NCI-H748 (cell line): ENCODE data around the gene CHMP3.
"Not testable (repeated sequence)": the region's sequence is repeated elsewhere in the genome, so short reads cannot be mapped to it uniquely, and the experiment has no call there.

Experiments used
- DNase-seq: peaks from one replicate; lab custom pipeline; 2025; ENCODE audit not compliant: unreplicated experiment; lab: John Stamatoyannopoulos, UW

Gene CHMP3

DNA sequence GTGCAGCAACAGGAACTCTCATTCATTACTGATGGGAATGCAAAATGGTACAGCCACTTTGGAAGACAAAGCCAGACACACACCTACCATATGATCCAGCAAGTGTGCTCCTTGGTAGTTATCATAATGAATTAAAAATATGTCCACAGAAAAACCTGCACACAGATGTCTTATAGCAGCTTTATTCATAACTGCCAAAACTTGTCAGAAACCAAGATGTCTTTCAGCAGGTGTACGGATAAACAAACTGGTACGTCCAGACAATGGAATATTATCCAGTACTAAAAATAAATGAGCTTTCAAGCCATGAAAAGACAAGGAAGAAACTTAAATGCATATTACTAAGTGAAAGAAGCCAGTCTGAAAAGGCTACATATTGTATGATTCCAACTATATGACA is 50.4 kb downstream of the CHMP3 start:
- no peak for DNase-seq

- DNase-seq: peak; percentile 38
Measured at GRCh38 chr2:86512034-86512433, 51.2 kb downstream of the CHMP3 start.

DNA sequence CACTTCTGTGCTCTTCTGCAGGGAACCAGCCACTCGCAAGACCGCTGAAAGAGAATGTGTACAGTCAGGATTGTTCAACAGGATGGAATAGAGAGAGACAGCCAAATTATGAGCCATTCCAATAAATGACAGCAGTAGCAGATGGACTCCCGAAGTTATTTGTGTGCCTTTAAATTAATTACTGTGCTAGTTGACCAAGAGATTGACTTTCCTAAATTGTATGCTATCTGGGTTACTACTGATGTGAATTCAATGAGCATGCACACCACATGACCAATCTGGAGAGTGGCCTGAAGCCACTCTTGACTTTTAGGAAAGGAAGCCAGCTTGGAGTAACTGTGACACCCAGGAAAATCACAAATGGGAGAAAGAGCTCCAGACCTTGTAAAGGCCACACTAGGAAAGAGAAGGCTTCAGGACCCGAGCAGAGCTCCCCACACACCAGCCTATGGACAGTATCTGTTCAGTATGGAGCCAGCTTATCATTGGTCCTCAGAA is 52.8 kb downstream of the CHMP3 start:
- no peak for DNase-seq

GRCh38 chr2:86507600-86507999 is 55.6 kb downstream of the CHMP3 start:
- DNase-seq: no peak

DNA sequence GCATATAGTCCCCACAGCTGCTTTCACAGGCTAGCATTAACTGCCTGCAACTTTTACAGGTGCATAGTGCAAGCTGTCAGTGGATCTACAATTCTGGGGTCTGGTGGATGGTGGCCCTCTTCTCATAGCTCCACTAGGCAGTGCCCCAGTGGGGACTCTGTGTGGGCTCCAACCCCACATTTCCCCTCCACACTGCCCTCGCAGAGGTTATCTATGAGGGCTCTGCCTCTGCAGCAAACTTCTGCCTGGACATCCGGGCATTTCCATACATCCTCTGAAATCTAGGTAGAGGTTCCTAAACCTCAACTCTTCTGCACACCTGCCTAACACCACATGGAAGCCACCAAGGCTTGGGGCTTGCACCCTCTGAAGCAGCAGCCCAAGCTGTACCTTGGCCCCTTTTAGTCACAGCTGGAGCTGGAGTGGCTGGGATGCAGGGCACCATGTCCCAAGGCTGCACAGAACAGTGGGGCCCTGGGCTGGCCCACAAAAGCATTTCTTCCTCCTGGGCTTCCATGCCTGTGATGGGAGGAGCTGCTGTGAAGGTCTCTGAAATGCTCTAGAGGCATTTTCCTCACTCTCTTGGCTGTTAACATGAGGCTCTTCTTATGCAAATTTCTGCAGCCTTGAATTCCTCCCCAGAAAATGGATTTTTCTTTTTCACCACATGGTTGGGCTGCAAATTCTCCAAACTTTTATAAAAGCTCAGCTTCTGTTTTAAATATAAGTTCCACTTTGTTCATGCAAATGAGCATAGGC is 62.7 kb downstream of the CHMP3 start:
- no peak for DNase-seq

DNA sequence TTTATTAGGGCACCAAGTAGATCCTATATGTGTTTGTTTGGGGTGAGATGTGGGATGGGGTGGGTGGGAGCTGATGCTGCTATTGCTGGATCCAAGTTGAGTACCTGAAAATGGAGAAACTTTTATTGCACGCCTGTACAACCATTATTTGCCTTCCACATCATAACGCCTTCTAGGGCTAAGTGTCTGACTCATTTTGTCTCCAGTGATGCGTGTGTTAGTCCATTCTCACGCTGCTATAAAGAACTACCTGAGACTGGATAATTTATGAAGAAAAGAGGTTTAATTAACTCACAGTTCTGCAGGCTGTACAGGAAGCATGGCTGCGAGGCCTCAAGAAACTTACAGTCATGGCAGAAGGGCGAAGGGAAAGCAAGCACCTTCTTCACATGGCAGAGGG is 63.9 kb downstream of the CHMP3 start:
- no peak for DNase-seq

DNA sequence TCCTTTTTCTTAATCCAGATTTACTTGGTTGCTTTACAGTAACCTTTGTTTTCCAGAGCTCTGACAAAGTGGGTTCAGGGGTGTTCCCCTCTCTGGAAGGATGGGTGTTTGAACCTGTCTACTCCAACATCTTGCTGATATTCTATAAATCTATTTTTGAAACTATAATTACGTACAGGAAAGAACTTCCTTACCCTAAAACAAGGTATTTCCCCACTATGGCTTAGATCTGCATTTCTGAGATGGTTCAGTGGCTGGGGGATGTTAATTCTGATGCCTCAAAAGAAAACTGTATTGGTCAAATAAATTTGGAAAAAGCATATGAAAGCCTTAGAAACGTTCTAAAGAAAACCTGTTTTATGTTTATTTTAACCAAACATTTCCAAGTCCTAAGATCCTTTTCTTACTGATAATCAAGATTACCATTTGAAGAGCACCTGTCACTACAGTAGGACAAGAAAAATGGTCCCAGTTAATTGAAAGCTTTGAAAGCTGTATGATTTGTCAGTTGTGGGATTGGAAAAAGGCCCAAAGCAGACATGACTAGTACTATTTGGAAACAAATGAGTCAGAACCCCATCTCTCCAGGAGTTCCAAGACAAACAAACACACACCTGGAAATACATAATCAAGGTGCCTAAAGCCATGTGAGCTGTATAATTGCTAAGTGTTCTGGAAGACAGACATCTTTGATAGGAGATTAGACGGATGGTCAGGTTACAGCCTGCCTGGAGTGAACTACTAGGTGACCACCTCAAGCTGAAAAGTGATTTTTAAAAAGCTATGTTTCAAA is 64.6 kb downstream of the CHMP3 start:
- DNase-seq: no peak

GRCh38 chr2:86496391-86496790 is 66.9 kb downstream of the CHMP3 start:
- not testable (repeated sequence) for DNase-seq

GRCh38 chr2:86492048-86492453 is 71.2 kb downstream of the CHMP3 start:
- no peak for DNase-seq

DNA sequence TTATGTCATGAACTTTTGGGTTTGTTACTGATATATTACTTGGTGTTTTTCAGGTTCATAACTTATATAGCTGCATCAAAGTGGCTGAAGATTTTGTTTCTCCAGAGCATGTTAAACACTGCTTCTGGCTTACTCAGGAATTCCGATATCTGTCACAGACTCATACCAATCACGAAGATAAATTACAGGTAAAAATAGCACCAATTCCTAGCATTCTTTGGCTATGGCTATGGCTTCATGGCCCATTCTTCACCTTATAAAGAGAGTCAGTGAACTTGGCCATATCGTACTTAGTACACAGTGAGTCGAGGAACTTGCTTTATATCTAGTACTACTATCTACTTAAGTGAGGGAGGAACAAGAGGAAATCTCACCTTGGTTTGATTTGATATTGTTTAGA is 72.2 kb downstream of the CHMP3 start:
- no peak for DNase-seq

- DNase-seq: no peak
Measured at GRCh38 chr2:86490245-86490644, 73.0 kb downstream of the CHMP3 start.

DNA sequence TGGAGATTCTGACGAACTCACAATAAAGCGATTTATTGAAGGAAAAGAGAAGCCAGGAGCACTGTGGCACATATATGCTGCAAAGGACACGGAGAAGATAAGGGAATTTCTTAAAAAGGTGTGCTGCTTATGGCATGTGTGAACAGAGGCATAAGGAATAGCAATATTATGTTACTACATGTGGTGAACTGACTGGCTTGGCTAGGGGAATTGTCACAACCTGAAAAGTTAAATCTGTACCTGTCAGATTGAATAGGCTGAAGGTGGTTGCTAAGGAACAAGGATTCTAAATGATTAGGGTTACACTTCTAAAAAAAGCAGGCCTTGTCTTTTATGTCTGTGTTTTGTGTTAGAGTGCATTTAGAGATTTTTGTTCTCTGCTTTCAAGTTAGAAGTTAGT is 73.7 kb downstream of the CHMP3 start:
- DNase-seq: no peak

GRCh38 chr2:86488561-86489250 is 74.5 kb downstream of the CHMP3 start:
- DNase-seq: no peak

DNA sequence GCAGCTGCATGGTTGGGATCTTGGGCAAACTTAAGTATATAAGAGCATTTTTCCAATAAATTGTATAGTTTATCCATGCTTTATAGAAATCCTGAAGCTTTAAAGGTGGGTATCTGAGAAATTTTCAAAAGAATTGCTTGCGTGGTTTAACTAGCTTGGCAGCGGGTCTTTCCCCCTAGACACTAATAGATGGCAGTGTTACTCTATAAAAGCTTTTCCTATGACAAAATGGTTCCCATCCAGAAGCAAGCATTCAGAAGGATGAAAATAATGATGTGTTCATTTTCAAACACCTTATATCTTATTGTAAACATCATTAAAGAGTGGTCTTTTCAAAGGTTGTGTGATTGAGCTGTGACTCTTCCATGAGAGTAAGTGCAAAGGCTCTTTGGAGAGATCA is 76.2 kb downstream of the CHMP3 start:
- DNase-seq: no peak

GRCh38 chr2:86485802-86486201 is 77.4 kb downstream of the CHMP3 start:
- DNase-seq: no peak

GRCh38 chr2:86485103-86485502 is 78.1 kb downstream of the CHMP3 start:
- no peak for DNase-seq

- DNase-seq: no peak
Measured at GRCh38 chr2:86484385-86484784, 78.9 kb downstream of the CHMP3 start.

DNA sequence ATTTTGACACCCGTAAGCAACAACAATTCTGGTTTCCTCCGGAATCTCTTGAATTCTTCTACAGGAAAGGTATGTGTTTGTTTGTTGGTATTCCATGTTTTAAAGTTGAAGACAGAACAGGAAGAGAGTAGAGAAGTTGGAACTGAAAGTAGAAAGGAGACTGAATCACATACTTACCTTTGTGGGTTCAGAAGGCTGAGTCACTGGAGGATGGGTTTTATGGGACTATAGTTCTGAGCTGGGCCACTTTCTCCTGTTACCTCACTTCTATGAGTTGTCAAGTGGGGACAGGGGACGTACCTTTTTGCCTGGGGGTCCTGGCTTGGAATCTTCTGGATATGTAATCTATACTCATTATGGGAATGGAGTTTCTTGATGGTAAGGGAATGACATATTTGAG is 81.2 kb downstream of the CHMP3 start:
- DNase-seq: no peak

DNA sequence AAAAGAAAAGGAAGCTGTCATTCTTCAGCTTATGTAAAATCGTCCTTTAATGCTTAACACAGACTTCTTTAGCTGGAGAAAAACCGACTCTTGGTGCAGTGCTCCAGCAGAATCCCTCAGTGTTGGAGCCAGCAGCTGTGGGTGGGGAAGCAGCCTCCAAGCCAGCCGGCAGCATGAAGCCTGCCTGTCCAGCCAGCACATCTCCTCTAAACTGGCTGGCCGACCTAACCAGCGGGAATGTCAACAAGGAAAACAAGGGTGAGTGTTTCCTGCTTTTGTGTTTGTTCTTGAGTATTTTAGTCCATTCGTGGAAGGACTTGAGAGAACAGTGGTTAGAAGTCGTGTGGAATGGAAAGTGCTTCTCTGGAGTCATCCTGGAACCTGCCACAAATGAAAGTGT is 83.1 kb downstream of the CHMP3 start:
- no peak for DNase-seq

DNA sequence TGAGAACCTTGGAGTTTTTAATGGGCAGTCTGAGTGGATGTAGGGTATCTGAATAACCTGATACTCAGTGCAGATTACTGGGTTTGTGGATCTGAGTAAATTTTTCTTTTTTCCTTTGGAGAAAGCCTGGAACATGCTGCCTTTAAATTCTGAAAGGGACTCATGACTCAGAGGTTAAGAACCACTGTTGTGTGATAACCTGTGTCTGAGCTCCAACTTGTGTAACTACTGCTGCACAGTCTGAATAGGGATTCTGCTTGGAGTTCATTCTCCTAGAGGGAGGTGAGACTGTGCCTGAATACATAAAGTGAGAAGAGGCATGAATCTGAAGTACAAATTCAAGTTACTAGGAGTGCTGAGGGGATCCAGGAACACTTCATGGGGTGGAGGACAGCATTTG is 85.9 kb downstream of the CHMP3 start:
- DNase-seq: no peak

- DNase-seq: no peak
Measured at GRCh38 chr2:86476918-86477317, 86.3 kb downstream of the CHMP3 start.

GRCh38 chr2:86476092-86476491 is 87.2 kb downstream of the CHMP3 start:
- no peak for DNase-seq
